IPS-11a (cell line): ENCODE data around the gene FIGLA.
"Not testable (repeated sequence)": the region's sequence is repeated elsewhere in the genome, so short reads cannot be mapped to it uniquely, and the experiment has no call there.

Source experiments
- H3K4me3 ChIP-seq: one replicate; pipeline ENCODE4 v1.5.1; 2013; ENCODE audit warnings: low read depth, low read length, control low read depth

The FIGLA gene

DNA sequence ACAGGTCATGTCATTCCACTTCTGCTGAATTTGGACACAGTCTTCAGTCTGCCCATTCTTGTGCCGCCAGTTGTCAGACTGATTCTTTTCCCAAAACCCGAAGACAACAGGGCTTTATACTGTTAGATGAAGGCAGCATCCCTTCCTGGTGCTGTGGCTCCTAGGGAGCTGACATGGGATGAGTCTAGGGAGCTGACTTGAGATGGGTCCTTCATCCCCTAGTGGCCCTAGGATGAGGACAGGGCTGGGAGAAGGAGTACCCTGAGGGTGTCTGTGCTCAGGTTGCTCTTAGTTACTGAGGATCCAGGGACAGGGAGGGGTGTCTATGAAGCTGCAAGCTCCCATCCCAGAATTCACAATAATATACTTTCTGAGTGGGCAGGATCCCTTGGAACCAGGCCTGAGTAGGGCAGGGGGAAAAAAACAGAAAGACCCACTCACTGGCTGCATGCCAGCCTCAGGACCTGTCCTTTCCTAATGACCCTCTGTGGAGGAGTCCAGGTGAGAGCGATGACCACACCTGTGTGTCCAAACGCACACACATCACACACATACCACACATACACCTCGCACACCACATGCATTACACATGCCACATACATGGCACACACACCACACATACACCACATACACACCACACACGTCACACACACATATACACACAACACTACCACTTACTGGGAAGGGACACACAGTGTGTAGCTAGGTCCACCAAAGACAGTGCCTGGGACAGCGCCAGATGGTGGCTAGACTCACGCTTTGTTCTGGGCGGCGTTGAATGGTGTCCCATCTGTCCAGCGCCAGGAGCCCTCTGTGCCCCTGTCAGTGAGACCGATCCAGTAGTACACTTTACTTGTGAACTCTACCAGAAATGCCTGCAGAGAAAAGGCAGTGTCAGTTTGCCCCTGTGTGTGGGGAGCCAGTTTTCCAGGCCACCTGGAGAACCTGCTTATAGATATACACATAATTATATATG lies 18.8 kb upstream of the FIGLA start:
- H3K4me3 ChIP-seq: no peak overlapping the region

DNA sequence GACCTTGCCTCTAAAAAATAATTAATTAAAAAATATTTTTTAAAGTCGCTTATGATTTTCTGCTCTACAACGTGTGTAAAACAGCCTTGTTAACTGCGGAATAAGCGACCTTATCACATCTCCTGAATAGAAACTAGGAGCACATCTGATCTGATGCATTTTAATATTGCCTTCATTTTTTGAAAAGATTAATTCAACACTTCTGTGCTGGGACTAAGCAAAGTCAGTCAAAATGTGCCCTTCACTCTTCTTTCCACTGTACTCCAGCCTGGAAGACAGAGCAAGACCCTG lies 17.3 kb upstream of the FIGLA start:
- no peak overlapping the region for H3K4me3 ChIP-seq

- H3K4me3 ChIP-seq: no peak overlapping the region
Observed at GRCh38 chr2:70807102-70807827, 16.8 kb upstream of the FIGLA start.

DNA sequence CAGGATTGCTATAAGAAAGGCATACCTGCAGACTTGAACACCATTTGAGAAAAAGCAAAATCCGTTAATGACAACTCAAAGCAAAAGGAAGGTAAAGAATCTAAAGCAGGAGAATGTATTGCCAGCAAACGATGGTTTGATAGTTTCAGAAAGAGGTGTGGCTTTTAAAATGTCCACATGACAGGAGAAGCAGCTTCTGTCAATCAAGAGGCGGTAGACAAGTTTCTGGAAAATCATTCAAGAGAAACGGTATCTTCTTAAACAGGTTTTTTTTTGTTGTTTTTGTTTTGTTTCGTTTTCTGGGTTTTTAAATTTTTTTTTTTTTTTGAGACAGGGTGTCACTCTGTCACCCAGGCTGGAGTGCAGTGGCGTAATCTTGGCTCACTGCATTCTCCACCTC lies 16.2 kb upstream of the FIGLA start:
- H3K4me3 ChIP-seq: no peak overlapping the region

GRCh38 chr2:70806013-70806412 lies 15.6 kb upstream of the FIGLA start:
- H3K4me3 ChIP-seq: no peak overlapping the region

DNA sequence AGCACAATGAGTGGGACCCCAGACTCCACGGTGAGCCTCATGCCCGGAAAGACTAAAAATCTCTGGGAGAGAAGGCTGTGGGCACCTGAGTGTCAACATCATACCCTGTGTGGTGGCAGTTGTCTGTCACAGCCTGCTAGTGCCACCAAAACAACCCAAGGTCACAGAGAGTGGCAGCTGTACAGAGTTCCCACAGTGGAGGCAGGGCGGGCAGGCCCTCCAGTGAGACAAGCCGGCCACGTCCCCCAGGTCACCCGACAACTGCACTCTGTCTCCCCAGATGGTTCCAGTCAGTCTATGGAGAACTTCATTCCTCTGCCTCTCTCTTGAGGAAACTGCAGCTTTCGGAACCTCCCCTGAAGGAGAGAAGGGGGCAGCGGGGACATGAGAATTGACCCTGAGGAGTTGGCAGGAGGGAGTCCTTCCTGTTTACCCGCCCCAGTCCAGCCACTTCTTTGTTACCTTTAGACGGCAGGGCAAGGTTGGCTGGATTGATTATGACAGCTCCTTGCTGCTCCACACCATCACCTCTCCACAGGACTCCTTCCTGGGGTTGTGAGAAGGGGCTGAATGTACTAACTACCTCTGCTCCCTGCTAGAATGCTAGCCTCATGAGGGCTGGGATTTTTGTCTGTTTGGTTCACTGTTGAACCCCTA lies 11.3 kb upstream of the FIGLA start:
- no peak overlapping the region for H3K4me3 ChIP-seq

DNA sequence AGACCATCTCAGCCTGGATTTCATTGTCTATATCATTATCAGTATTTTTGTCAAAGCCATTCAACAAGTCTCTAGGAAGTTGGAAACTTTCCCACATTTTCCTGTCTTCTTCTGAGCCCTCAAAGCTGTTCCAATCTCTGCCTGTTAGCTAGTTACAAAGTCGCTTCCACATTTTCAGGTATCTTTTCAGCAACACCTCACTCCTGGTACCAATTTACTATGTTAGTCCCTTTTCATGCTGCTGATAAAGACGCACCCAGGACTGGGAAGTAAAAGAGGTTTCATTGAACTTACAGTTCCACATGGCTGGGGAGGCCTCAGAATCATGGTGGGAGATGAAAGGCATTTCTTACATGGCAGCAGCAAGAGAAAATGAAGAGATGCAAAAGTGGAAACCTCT lies 9.3 kb upstream of the FIGLA start:
- H3K4me3 ChIP-seq: no peak overlapping the region

DNA sequence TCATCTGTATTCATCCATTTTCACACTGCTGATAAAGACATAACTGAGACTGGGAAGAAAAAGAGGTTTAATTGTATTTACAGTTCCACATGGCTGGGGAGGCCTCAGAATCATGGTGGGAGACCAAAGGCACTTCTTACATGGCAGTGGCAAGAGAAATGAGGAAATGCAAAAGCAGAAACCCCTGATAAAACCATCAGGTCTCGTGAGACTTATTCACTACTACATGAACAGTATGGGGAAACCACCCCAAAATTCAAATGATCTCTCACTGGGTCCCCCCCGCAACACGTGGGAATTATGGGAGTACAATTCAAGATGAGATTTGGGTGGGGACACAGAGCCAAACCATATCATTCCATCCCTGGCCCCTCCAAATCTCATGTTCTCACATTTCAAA lies 7.6 kb upstream of the FIGLA start:
- not testable (repeated sequence) for H3K4me3 ChIP-seq

DNA sequence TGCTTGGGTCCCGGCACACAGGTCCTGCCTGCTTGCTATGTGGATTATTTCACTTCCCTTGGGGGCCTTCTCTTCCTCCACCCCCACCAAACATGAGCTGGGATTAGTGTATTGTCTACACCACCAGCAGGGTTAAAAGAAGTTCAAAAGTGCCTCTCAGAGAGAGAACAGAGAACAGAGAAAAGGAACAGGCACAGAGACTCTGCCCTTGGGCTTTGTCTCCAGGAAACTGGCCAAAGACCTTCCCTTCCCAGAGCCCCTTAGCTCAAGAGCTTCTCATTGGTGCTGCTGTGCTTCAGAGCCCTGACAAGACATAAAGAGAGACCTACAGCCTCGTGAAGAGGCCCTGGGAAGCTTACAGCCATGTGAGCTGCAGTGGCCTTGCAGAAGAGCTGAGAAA lies 7.1 kb upstream of the FIGLA start:
- no peak overlapping the region for H3K4me3 ChIP-seq

DNA sequence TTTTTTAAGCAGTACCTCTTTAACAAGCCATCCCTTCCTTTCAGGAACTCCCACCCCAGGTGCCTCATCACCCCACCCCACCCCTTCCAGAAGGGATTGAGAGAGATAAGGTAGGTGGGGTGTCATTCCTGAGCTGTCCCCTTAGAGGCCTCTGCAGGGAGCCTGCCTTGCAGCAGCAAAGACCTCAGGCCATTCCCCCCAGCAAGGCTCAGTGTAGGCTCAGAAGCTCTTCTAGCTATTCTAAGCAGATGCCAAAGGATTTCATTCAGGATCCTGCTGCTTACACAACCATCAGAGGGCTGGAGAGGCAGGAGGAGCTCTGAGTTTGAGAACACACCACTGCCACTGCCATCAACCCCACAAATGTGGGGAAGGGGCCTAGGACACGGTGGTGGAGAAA lies 5.8 kb upstream of the FIGLA start:
- H3K4me3 ChIP-seq: no peak overlapping the region

DNA sequence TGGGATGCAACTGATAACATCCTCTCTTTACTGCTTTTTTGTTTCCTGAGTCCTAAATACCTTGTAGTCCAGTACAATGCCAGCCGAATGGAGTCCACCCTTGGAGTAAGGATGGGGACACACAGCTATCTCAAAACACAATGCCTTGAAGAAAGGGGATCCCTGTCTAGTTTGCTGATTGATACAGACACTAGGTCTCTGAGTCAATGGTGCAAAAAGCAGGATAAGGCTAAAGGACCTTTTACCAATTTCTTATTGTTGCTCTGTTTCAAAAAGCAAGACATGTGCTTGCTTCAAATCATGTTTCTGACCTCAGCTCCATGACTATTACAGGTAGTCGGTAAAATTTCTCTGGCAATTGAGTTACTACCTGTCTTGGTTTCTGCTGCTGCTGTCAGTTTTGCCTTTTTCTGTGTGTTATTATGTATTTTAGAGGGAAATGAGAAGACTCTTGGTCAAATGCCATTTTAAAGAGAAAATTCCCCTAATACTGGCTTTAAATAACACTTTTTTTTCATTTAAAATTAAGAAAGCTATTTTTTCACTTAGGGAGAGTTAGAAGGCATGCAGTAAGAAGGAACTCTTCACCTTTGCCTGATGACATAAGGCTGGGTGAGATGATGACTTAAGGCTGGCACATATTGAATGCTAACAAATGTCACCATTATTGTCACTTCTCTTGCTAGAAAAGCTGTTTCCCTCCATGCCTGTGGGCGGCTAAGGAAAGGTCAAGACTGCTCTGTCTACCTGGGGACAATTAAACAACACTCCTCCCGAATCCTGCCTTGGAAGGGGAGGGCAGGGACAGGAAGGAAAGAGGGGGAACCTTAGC lies 4.9 kb upstream of the FIGLA start:
- no peak overlapping the region for H3K4me3 ChIP-seq

- H3K4me3 ChIP-seq: no peak overlapping the region
Observed at GRCh38 chr2:70793450-70793849, 3.0 kb upstream of the FIGLA start.

DNA sequence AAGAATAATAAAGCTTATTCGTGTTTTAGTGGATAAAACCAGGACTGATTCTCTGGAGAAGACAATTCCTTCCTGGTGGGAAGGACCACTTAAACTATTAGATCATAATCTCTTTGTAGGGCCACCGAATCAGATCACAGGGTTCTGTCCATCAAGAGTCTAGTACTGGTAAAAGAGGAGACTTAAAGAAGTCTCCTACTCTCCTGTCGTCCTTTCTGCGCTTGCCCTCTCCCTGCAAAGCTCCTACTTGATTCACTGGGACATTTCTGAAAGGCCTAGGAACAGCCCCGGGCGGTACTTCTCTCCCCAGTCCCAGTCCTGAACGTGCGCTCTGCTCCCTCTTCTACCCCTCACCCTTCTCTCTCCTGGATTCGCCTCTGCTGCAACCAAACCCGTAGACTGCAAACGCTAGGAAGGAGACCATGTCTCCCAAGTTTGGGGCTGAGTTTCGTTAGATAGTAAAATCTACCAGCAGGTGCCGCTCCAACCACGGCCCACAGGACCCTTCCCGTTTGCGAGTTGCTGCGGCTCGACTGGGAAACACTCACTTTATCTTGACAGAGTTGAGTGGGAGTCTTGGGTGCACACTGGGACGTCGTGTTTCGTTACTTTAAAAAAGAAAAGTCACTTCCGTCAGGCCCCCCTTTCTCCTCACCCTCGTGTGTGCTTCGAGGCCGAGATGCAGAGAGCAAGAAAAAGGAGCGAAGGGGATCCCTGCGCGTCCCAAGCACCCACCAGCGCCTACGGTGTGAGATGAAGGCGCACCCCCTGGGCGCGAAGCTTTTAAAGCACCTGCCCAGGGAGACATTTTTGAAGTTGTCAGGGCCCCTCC lies 923 bp downstream of the FIGLA start:
- no peak overlapping the region for H3K4me3 ChIP-seq

GRCh38 chr2:70785137-70785911 lies 5.1 kb downstream of the FIGLA start:
- no peak overlapping the region for H3K4me3 ChIP-seq

GRCh38 chr2:70784320-70784719 lies 6.1 kb downstream of the FIGLA start:
- no peak overlapping the region for H3K4me3 ChIP-seq

- no peak overlapping the region for H3K4me3 ChIP-seq
Observed at GRCh38 chr2:70779911-70780545, 10.4 kb downstream of the FIGLA start.

GRCh38 chr2:70779491-70779890 lies 11.0 kb downstream of the FIGLA start:
- no peak overlapping the region for H3K4me3 ChIP-seq

GRCh38 chr2:70778676-70779075 lies 11.8 kb downstream of the FIGLA start:
- H3K4me3 ChIP-seq: no peak overlapping the region

GRCh38 chr2:70777450-70777849 lies 13.0 kb downstream of the FIGLA start:
- no peak overlapping the region for H3K4me3 ChIP-seq
